Activated B cell treated with CpG ODN at 0.5 μM for 24 hours (primary cell): ENCODE results near the gene POLN. TPM values are rescaled to one million over a fixed set of nuclear protein-coding genes. Genes with fewer than 3 reads are reported as not detected.

Experiments used
- ATAC-seq: fragments of 200-7000 bp; cut with Tn5 transposase; one replicate; pipeline ENCODE4 v1.10.0; 2021; ENCODE audit warnings: low read depth, mild to moderate bottlenecking, moderate library complexity
- CTCF ChIA-PET: fragments of 350-600 bp; sonication (Branson Sonifier 250); formaldehyde crosslinking; loops from one replicate; lab custom pipeline; 2021; ENCODE audit warnings: antibody characterized with exemption; lab: Charles Lee
- POLR2A ChIA-PET: fragments of 350-600 bp; sonication (Branson Sonifier 250); formaldehyde crosslinking; loops from one replicate; lab custom pipeline; 2021; ENCODE audit warnings: antibody characterized with exemption; lab: Charles Lee
- DNase-seq: peaks from one replicate; pipeline ENCODE4 v3.0.0; 2022
- H3K27ac Mint-ChIP-seq: one replicate; pipeline ENCODE4 v1.8.0; 2020; ENCODE audit warnings: mixed read lengths
- H3K27me3 Mint-ChIP-seq: one replicate; pipeline ENCODE4 v1.8.0; 2021; ENCODE audit warnings: mixed read lengths
- H3K36me3 Mint-ChIP-seq: one replicate; pipeline ENCODE4 v1.8.0; 2021; ENCODE audit warnings: low read depth, mixed read lengths
- H3K4me1 Mint-ChIP-seq: one replicate; pipeline ENCODE4 v1.8.0; 2021; ENCODE audit warnings: mixed read lengths
- H3K4me3 Mint-ChIP-seq: one replicate; pipeline ENCODE4 v1.8.0; 2020; ENCODE audit warnings: mild to moderate bottlenecking, mixed read lengths
- H3K9me3 Mint-ChIP-seq: one replicate; pipeline ENCODE4 v1.8.0; 2020; ENCODE audit warnings: mixed read lengths
- CTCF ChIP-seq: fragments of 200-600 bp; IDR thresholded peaks from one replicate; pipeline ENCODE4 v1.8.0; 2022; ENCODE audit warnings: antibody characterized with exemption, mild to moderate bottlenecking
- intact Hi-C: fragments of 100-400 bp; cut with micrococcal nuclease; formaldehyde crosslinking; loops from one replicate; pipeline ENCODE4 v1.15.1; 2024
- total RNA-seq: library from RNA; stranded (reverse); gene quantifications from 2 replicates; pipeline ENCODE4 v1.2.3, GENCODE V29; 2022

POLN gene
- total RNA-seq, 1 donor from 2014 or later: 1.4 TPM

- ChIA-PET POLR2A (interaction anchor here (0.6 kb wide), 1 partner anchor 11 kb away, joined by 3 read pairs; the partner anchor contains the start of gene MXD4), CTCF (no interaction called here)
- Mint-ChIP-seq H3K4me3 (no peak overlapping the region), H3K27me3 (no peaks in the 10 kb centered on the region), H3K9me3 (no peaks in the 10 kb centered on the region), H3K27ac (no peak overlapping the region), H3K4me1 (no peaks in the 10 kb centered on the region), H3K36me3 (no peaks in the 10 kb centered on the region)
- intact Hi-C loops: no loop called here
- ATAC-seq (no peak), DNase-seq (no peak)
- no peak for TF ChIP-seq CTCF
Measured at GRCh38 chr4:2272828-2273120, 30.9 kb upstream of the POLN start.

GRCh38 chr4:2272026-2272827 lies 30.3 kb upstream of the POLN start:
- intact Hi-C loops: no loop called here
- ATAC-seq (no peak), DNase-seq (no peak)
- Mint-ChIP-seq H3K4me3 (no peak overlapping the region), H3K9me3 (no peaks in the 10 kb centered on the region), H3K36me3 (no peaks in the 10 kb centered on the region), H3K27ac (no peak overlapping the region), H3K27me3 (no peaks in the 10 kb centered on the region), H3K4me1 (no peaks in the 10 kb centered on the region)
- POLR2A ChIA-PET: interaction anchor here (0.5 kb wide), 1 partner anchor 356 kb away, joined by 3 read pairs; no protein-coding TSS in a partner anchor
- TF ChIP-seq CTCF: no peak
- CTCF ChIA-PET: no interaction called here

- no peaks in the 10 kb centered on the region for H3K4me1 Mint-ChIP-seq
- ChIA-PET CTCF (no interaction called here), POLR2A (interaction anchor here (1.5 kb wide), 1 partner anchor 8 kb away, joined by 3 read pairs; no protein-coding TSS in a partner anchor)
- H3K36me3 Mint-ChIP-seq: no peaks in the 10 kb centered on the region
- DNase-seq (no peak), ATAC-seq (no peak)
- no peaks in the 10 kb centered on the region for H3K9me3 Mint-ChIP-seq
- no peak overlapping the region for H3K4me3 Mint-ChIP-seq
- H3K27me3 Mint-ChIP-seq: no peaks in the 10 kb centered on the region
- intact Hi-C loops: no loop called here
- H3K27ac Mint-ChIP-seq: no peak overlapping the region
- no peak for TF ChIP-seq CTCF
Measured at GRCh38 chr4:2271279-2272025, 29.5 kb upstream of the POLN start.

- intact Hi-C loops: no loop called here
- ChIA-PET POLR2A (interaction anchor here (1.5 kb wide), 1 partner anchor 9 kb away, joined by 3 read pairs; no protein-coding TSS in a partner anchor), CTCF (no interaction called here)
- Mint-ChIP-seq H3K4me1 (no peaks in the 10 kb centered on the region), H3K36me3 (no peaks in the 10 kb centered on the region), H3K27ac (no peak overlapping the region), H3K9me3 (no peaks in the 10 kb centered on the region), H3K4me3 (no peak overlapping the region), H3K27me3 (no peaks in the 10 kb centered on the region)
- no peak for TF ChIP-seq CTCF
- ATAC-seq (no peak), DNase-seq (no peak)
Measured at GRCh38 chr4:2270341-2271165, 28.6 kb upstream of the POLN start.
